HepG2 (cell line): Measurements from ENCODE around the gene CDT1. TPM values are rescaled to one million over a fixed set of nuclear protein-coding genes. Genes with fewer than 3 reads are reported as not detected.

Experiments used
- AFF4 ChIP-seq: sonication (generic); formaldehyde crosslinking; IDR thresholded peaks from 2 replicates; pipeline ENCODE4 v1.4.0; 2020; ENCODE audit warnings: missing genetic modification reagents
- ARID3A ChIP-seq: IDR thresholded peaks from 2 replicates; pipeline ENCODE4 v1.6.1; 2012; ENCODE audit warnings: low read depth, low read length, improper control_type of control experiment
- ATF6 ChIP-seq: sonication (generic); formaldehyde crosslinking; conservative IDR thresholded peaks from 2 replicates; pipeline ENCODE4 v1.4.0; 2020; ENCODE audit warnings: missing genetic modification reagents
- BRD4 ChIP-seq: sonication (generic); formaldehyde crosslinking; IDR thresholded peaks from 2 replicates; pipeline ENCODE4 v1.4.0; 2020; ENCODE audit warnings: missing genetic modification reagents
- DMAP1 ChIP-seq: IDR thresholded peaks from 2 replicates; pipeline ENCODE4 v1.6.1; 2016
- FOXK1 ChIP-seq: sonication (generic); formaldehyde crosslinking; IDR thresholded peaks from 2 replicates; pipeline ENCODE4 v1.4.0; 2020; ENCODE audit warnings: low read depth, missing genetic modification reagents, borderline replicate concordance
- MIXL1 ChIP-seq: IDR thresholded peaks from 2 replicates; pipeline ENCODE4 v1.6.1; 2016
- RELA ChIP-seq: sonication (generic); formaldehyde crosslinking; IDR thresholded peaks from 2 replicates; pipeline ENCODE4 v1.4.0; 2020; ENCODE audit warnings: missing genetic modification reagents
- RFX5 ChIP-seq: IDR thresholded peaks from 2 replicates; pipeline ENCODE4 v1.6.1; 2011; ENCODE audit warnings: low read depth, low read length, improper control_type of control experiment
- THYN1 ChIP-seq: sonication (generic); formaldehyde crosslinking; IDR thresholded peaks from 2 replicates; pipeline ENCODE4 v1.8.1; 2023; ENCODE audit warnings: low read depth, mild to moderate bottlenecking, moderate library complexity, missing genetic modification reagents, borderline replicate concordance
- ZBTB21 ChIP-seq: sonication (generic); formaldehyde crosslinking; IDR thresholded peaks from 2 replicates; pipeline ENCODE4 v1.4.0; 2020; ENCODE audit warnings: missing genetic modification reagents
- ZNF275 ChIP-seq: sonication (generic); formaldehyde crosslinking; IDR thresholded peaks from 2 replicates; pipeline ENCODE4 v1.8.0; 2022; ENCODE audit warnings: missing genetic modification reagents, mild to moderate bottlenecking, inconsistent platforms, borderline replicate concordance
- ZNF335 ChIP-seq: sonication (generic); formaldehyde crosslinking; IDR thresholded peaks from 2 replicates; pipeline ENCODE4 v1.4.0; 2020; ENCODE audit warnings: missing genetic modification reagents
- ZNF362 ChIP-seq: sonication (generic); formaldehyde crosslinking; IDR thresholded peaks from 2 replicates; pipeline ENCODE4 v1.4.0; 2020; ENCODE audit warnings: missing genetic modification reagents, mild to moderate bottlenecking, borderline replicate concordance
- ZNF513 ChIP-seq: sonication (generic); formaldehyde crosslinking; conservative IDR thresholded peaks from 2 replicates; pipeline ENCODE4 v1.5.0; 2020; ENCODE audit warnings: missing genetic modification reagents
- ZNF543 ChIP-seq: sonication (generic); formaldehyde crosslinking; IDR thresholded peaks from 2 replicates; pipeline ENCODE4 v1.4.0; 2020; ENCODE audit warnings: mild to moderate bottlenecking, missing genetic modification reagents
- ZNF562 ChIP-seq: sonication (generic); formaldehyde crosslinking; IDR thresholded peaks from 2 replicates; pipeline ENCODE4 v1.8.0; 2022; ENCODE audit warnings: missing genetic modification reagents, borderline replicate concordance
- polyA plus RNA-seq, 8 experiments: library from polyadenylated mRNA; depleted of rRNA in 3 of 8; stranded (reverse) in 7 of 8; unstranded in 1 of 8; fragments of >200 nt; fragmentation: Illumina TruSeq in 4 of 8; extraction: Trizol in 4 of 8; gene quantifications; 2 replicates each; pipeline versions ENCODE4 v1.2.1 to v1.2.3, GENCODE V29; 2011 to 2016; ENCODE audit warnings: low read depth in 4 of 8, missing spikeins in 1 of 8, mixed read lengths in 1 of 8; ENCODE audit not compliant: insufficient read depth in 1 of 8
- total RNA-seq, 5 experiments: library from RNA; depleted of rRNA; stranded (reverse); fragments of >200 nt; fragmentation: Illumina TruSeq; extraction: Trizol; gene quantifications; 2 replicates each; pipeline ENCODE4 v1.2.3, GENCODE V29; 2016; ENCODE audit warnings: low read depth in 1 of 5

Gene CDT1
- total and polyA plus RNA-seq, 2 of the 13 experiments (the other 11 are each of a cell fraction or from before 2014, with no cell fraction given): 23.1 to 23.8 TPM

GRCh38 chr16:88803264-88803987 lies at the start of gene CDT1 (continued):
- no peak; the same call in 1 of the 2 replicates for TF ChIP-seq BRD4
- no peak for TF ChIP-seq AFF4 (CRISPR knock-in tag)
- no peak for TF ChIP-seq ZNF562 (CRISPR knock-in tag)
- TF ChIP-seq MIXL1 (CRISPR knock-in tag): no peak
- TF ChIP-seq ZNF275 (CRISPR knock-in tag): peak; percentile 68; the same call in 1 of the 2 replicates
- no peak for TF ChIP-seq RELA
- no peak for TF ChIP-seq ARID3A
- TF ChIP-seq ZNF335 (CRISPR knock-in tag): no peak
- TF ChIP-seq ZNF543 (CRISPR knock-in tag): peak; percentile 72; the same call in 1 of the 2 replicates
- TF ChIP-seq ZNF362 (CRISPR knock-in tag): no peak
- 0 out of 2 replicates have a peak, but pooled peaks have one; percentile 79 for TF ChIP-seq ZNF513 (CRISPR knock-in tag)
- peak; percentile 44; the same call in 1 of the 2 replicates for TF ChIP-seq DMAP1 (CRISPR knock-in tag)
- TF ChIP-seq FOXK1 (CRISPR knock-in tag): peak; percentile 40; the same call in 1 of the 2 replicates
- TF ChIP-seq ZBTB21: no peak
- no peak for TF ChIP-seq THYN1 (CRISPR knock-in tag)
- no peak for TF ChIP-seq RFX5
- TF ChIP-seq ATF6 (CRISPR knock-in tag): peak; percentile 78; the same call in 1 of the 2 replicates
